Muscle layer of colon (tissue), 2 donors: ENCODE measurements around the gene VANGL1.
A peak's percentile ranks its signal among the peaks of the same experiment; 100 is the strongest.
"Not testable (repeated sequence)": the region's sequence is repeated elsewhere in the genome, so short reads cannot be mapped to it uniquely, and the experiment has no call there.

ENCODE experiments used
- H3K27ac ChIP-seq: one replicate; pipeline ENCODE4 v1.7.0; 2013; ENCODE audit warnings: low read depth, mild to moderate bottlenecking, low read length, moderate library complexity
- H3K27me3 ChIP-seq, 2 donors: one replicate each; pipeline ENCODE4 v1.7.0; 2013; ENCODE audit warnings: low read length in 2 of 2, mild to moderate bottlenecking in 2 of 2; ENCODE audit not compliant: insufficient read depth in 2 of 2, control insufficient read depth in 1 of 2
- H3K36me3 ChIP-seq: one replicate; pipeline ENCODE4 v1.7.0; 2013; ENCODE audit warnings: mild to moderate bottlenecking, low read length; ENCODE audit not compliant: insufficient read depth
- H3K4me1 ChIP-seq: one replicate; pipeline ENCODE4 v1.7.0; 2013; ENCODE audit warnings: mild to moderate bottlenecking, low read length; ENCODE audit not compliant: insufficient read depth
- H3K4me3 ChIP-seq, 2 donors: one replicate each; pipeline ENCODE4 v1.7.0; 2013; ENCODE audit warnings: low read length in 2 of 2, low read depth in 1 of 2, mild to moderate bottlenecking in 1 of 2, moderate library complexity in 1 of 2
- H3K9ac ChIP-seq: one replicate; pipeline ENCODE4 v1.7.0; 2013; ENCODE audit warnings: low read length
- H3K9me3 ChIP-seq: one replicate; pipeline ENCODE4 v1.7.0; 2013; ENCODE audit warnings: mild to moderate bottlenecking, low read length
- donor health status: abdominal sarcoma.
- donor health status: Adenocarcinoma of cecum.

Gene VANGL1

DNA sequence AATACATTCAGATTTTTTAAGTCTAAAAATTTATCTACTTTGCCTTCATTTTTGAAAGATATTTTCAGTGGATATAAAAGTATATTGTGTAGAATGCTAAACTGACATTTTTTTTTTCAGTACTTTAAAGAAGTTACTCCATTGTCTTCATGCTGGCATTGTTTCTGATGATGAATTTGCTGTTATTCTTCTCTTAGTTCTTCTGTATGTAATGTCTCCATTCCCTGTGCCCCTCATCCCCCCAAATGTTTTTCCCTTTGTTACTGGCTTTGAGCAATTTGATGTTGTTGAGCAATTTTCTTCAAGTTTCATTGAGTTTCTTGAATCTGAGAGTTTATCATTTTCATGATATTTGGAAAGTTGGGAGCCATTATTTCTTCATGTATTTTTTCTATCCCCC lies 20.8 kb upstream of the VANGL1 start:
- H3K4me3 ChIP-seq, result no peak overlapping the region
- no peaks in the 10 kb centered on the region for H3K4me1 ChIP-seq
- no peak overlapping the region for H3K27ac ChIP-seq
- H3K9me3 ChIP-seq, result no peaks in the 10 kb centered on the region
- H3K27me3 ChIP-seq, result no peaks in the 10 kb centered on the region
- no peaks in the 10 kb centered on the region for H3K36me3 ChIP-seq
- H3K9ac ChIP-seq, result no peak overlapping the region

DNA sequence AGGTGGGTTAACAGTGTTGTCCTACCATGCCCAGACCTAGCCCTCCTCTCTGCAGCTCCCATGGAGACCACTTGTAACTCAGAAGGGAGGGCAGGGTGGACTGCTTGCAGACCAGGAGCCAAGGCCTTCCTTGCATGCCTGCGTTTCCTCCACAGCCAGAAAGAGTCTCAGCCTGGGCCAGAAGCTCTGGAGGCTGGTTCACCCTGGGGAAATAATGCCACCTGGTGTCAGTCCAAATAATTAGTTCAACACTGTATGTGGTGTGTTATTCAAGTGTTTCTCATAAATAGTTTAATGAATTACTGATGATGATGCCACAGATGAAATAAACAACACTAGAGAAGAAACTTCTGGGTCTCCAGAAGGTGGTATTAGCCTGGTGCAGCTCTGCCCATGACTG lies 16.9 kb upstream of the VANGL1 start:
- Histone ChIP-seq H3K36me3 (no peaks in the 10 kb centered on the region), H3K4me3 (no peak overlapping the region), H3K9ac (no peak overlapping the region), H3K27ac (no peak overlapping the region), H3K9me3 (no peaks in the 10 kb centered on the region), H3K4me1 (no peaks in the 10 kb centered on the region), H3K27me3 (no peaks in the 10 kb centered on the region)

DNA sequence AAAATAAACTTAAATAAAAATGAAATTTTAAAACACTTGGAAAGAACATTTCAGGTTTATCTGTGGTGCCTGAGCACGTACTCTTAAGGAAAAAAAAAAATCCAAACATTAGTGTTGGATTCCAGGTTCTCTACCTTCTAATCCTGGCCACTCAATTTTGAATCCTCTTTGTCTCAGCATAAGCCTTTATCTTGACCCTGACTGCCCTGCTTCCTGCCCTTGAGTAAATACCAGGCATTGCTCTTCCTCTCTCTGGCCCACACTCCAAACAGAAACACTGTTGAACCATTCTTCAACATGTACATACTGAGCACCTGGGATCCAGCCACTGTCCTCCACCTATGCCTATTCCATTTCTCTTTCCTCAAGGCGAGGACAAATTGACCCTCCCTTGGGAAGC lies 11.4 kb upstream of the VANGL1 start:
- Histone ChIP-seq H3K27me3 (no peaks in the 10 kb centered on the region), H3K36me3 (no peaks in the 10 kb centered on the region), H3K9me3 (no peaks in the 10 kb centered on the region), H3K9ac (no peak overlapping the region), H3K4me1 (no peaks in the 10 kb centered on the region), H3K27ac (no peak overlapping the region), H3K4me3 (no peak overlapping the region)

DNA sequence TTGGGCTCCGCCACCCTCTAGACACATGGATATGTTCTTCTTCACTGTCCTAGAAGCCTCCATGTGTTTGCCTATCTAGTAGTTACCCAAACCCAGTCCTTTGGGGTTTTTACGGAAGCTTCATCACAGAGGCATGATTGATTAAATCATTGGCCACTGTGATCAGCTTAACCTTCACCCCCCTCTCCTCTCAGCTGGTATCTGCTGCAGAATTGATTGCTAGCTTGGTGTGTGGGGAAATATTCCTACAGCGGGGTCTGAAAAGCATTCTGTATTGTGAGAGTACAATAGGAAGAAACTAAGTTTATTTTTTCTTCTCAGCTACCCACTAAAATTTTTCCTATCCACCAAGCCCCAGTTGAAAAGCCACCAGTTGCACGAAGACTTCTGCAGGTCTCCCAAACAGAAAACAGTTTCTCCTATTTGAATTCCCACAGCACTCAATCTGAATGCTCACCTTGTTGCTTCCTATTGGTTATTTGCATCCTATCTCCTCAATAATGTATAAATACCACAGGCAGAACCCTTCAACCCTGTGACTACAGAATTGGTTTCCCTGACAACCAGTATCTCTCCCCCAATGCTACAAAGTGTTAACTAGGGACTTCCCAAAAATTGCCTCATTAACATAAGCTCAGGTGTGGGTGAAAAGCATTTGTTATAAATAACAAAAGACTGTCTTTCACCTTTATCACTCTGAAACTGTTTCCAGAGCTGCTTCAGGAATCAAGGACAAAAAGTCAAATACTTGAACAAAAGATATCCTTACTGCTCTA lies 9.3 kb upstream of the VANGL1 start:
- no peak overlapping the region for H3K4me3 ChIP-seq

DNA sequence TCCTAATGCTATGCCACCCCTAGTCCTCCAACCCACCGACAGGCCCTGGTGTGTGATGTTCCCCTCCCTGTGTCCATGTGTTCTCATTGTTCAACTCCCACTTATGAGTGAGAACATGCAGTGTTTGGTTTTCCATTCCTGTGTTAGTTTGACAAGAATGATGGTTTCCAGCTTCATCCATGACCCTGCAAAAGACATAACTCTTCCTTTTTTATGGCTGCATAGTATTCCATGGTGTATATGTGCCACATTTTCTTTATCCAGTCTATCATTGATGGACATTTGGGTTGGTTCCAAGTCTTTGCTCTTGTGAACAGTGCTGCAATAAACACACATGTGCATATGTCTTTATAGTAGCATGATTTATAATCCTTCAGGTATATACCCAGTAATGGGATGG lies 8.2 kb upstream of the VANGL1 start:
- H3K27ac ChIP-seq, H3K27me3 ChIP-seq, H3K4me3 ChIP-seq, H3K9ac ChIP-seq, H3K4me1 ChIP-seq, H3K9me3 ChIP-seq, H3K36me3 ChIP-seq: not testable (repeated sequence)

More for the DNA sequence above, 9.3 kb upstream of the VANGL1 start:
- no peaks in the 10 kb centered on the region for H3K9me3 ChIP-seq
- H3K27me3 ChIP-seq, result no peaks in the 10 kb centered on the region
- no peaks in the 10 kb centered on the region for H3K36me3 ChIP-seq
- H3K4me1 ChIP-seq, result no peaks in the 10 kb centered on the region
- H3K9ac ChIP-seq, result no peak overlapping the region
- no peak overlapping the region for H3K27ac ChIP-seq

DNA sequence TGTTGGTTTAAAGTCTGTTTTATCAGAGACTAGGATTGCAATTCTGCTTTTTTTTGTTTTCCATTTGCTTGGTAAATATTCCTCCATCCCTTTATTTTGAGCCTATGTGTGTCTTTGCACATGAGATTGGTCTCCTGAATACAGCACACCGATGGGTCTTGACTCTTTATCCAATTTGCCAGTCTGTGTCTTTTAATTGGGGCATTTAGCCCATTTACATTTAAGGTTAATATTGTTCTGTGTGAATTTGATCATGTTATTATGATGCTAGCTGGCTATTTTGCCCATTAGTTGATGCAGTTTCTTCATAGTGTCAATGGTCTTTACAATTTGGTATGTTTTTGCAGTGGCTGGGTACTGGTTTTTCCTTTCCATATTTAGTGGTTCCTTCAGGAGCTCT lies 4.5 kb upstream of the VANGL1 start:
- H3K9ac ChIP-seq, H3K4me3 ChIP-seq, H3K27ac ChIP-seq, H3K4me1 ChIP-seq, H3K27me3 ChIP-seq, H3K9me3 ChIP-seq, H3K36me3 ChIP-seq: not testable (repeated sequence)

DNA sequence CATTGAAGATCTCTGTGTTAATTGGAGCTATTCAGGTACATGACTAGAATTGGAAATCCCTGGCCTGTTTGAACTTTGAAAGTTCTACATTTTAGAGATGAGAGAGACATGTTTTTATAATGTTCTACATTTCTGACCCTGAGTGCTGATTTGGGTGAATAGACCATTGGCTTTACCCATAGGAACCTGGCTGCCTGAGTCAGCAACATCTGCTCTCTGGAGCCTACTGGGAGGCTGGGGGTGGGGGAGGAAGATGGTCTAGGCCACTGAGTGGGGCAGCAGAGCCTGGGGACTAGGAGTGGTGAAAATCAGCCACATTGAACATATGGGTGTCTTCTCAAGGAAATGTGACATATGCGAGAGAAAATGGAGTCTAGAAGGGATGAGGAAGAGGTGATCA lies 1.4 kb upstream of the VANGL1 start:
- H3K9me3 ChIP-seq, result no peaks in the 10 kb centered on the region
- H3K36me3 ChIP-seq, result no peaks in the 10 kb centered on the region
- no peak overlapping the region for H3K27ac ChIP-seq
- H3K27me3 ChIP-seq, result no peaks in the 10 kb centered on the region
- H3K4me1 ChIP-seq, result peaks cover 24% of the 10 kb centered on the region
- no peak overlapping the region for H3K4me3 ChIP-seq
- H3K9ac ChIP-seq, result no peak overlapping the region

DNA sequence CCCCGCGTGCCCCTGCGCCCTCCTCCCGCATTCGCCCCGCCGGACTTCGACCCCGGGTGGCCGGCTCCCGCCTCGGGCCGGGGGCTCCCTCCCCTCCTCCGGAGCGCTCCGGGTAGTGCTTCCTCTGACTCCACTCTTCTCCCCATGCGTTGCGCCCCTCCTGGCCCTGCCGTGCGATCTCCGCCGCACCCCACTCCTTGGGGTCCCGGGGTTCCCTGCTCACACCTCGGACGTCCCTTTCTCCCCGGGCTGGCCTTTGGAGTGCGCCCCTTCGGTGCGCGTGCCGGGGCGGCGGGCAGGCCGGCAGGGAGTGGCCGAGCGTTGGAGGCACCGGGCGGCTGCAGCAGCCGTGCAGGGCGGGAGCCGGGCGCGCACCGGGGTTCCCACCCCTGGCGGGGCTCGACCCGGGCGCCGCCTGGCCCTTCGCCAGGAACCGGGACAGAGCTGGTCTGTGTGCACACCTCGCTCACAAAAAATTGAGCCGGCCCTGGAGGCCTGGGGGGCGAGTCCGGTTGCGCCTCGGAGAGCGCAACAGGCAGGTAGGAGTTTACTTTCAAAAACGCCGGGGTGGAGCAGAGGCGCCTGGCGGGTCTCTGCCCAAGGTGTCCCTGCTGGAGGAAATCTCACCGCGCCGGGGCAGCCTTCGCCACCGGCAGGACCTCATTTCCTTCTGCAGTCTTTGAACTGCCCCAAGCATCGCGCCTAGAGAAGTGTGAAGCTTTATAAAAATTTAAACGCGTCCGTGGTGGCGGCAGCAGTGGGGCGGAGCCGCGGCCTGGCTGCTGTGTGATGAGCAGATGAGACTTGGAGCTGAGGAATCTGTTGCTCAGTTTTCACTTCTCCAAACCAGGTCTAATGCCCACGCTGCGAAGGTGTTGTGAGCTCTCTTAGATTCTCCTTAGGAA lies 650 bp downstream of the VANGL1 start:
- H3K9me3 ChIP-seq, result no peaks in the 10 kb centered on the region
- peaks cover 33% of the 10 kb centered on the region for H3K4me1 ChIP-seq
- H3K9ac ChIP-seq, result peak overlapping the region; percentile 56
- H3K36me3 ChIP-seq, result no peaks in the 10 kb centered on the region
- H3K4me3 ChIP-seq, result peak overlapping the region; percentile 83 to 97
- H3K27ac ChIP-seq, result peak overlapping the region; percentile 80
- no peaks in the 10 kb centered on the region for H3K27me3 ChIP-seq

DNA sequence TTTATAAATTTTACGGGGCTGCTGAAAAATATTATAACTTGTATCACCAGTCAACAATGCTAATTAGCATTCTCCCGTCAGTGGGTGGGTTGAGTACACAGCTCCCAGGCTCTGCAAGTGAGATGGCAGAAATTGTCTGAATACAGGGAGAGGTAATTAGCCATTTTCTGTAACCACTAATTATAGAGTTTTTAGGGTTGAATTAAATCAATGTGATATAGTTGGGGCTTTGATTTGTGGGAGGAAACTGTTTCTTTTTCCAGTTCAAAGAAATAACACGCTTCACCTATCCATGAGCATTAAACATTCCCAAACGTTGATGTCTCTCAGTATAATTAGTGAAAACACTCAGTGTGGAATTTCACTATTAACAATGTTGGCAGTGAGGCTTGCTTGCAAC lies 1.5 kb downstream of the VANGL1 start:
- Histone ChIP-seq H3K36me3 (no peaks in the 10 kb centered on the region), H3K4me1 (peaks cover 41% of the 10 kb centered on the region), H3K27me3 (no peaks in the 10 kb centered on the region), H3K9ac (peak overlapping the region; percentile 56), H3K4me3 (peak overlapping the region in 1 of 2 donors; percentile 83), H3K9me3 (no peaks in the 10 kb centered on the region), H3K27ac (peak overlapping the region; percentile 80)

DNA sequence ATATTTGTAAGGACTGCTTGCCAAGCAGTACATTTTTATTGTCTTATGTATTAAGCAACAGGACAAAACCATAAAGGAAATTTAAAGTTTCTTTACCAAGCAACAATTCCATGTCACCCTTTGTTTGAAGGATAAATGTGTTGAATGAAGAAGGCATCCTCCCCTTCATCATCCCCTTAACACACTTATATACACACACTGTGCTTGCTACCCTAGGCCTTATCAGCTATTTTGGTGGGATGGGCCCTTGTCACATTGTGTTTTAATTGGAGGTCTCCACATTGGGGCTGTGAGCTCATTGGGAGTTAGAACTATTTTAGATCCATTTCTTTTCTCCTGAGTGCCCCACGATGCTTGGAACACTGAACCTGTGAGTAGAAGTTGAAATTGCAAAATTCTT lies 1.9 kb downstream of the VANGL1 start:
- Histone ChIP-seq H3K36me3 (no peaks in the 10 kb centered on the region), H3K9ac (no peak overlapping the region), H3K4me3 (no peak overlapping the region), H3K9me3 (no peaks in the 10 kb centered on the region), H3K27ac (peak overlapping the region; percentile 80), H3K27me3 (no peaks in the 10 kb centered on the region), H3K4me1 (peaks cover 46% of the 10 kb centered on the region)

DNA sequence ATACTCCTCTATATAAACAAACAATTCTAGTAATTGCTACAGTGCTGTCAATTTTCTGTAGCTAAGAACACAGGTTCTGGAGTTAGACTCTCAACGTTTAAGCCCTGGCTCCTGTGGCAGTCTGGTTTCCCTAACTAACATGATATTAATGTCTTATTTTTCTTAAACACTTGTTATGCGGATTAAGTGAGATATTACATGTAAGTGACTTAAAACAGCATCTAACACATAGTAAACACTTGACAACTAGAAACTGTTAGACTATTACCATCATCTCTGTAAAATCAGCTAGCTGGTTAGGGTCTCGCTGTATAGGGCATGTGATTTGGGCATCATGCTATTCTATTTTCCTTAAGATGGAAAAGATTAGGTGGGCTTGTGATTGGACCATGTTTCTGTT lies 2.3 kb downstream of the VANGL1 start:
- Histone ChIP-seq H3K27me3 (no peaks in the 10 kb centered on the region), H3K27ac (no peak overlapping the region), H3K4me1 (peaks cover 50% of the 10 kb centered on the region), H3K9me3 (no peaks in the 10 kb centered on the region), H3K36me3 (no peaks in the 10 kb centered on the region), H3K9ac (no peak overlapping the region), H3K4me3 (no peak overlapping the region)
